GM21528 (cell line): Measurements from ENCODE around the gene ZSWIM5.
"Not testable (repeated sequence)": the region's sequence is repeated elsewhere in the genome, so short reads cannot be mapped to it uniquely, and the experiment has no call there.

Experiments used
- ATAC-seq: cut with Tn5 transposase; IDR thresholded peaks from one replicate; pipeline ENCODE4 v1.9.1; 2021; ENCODE audit warnings: mild to moderate bottlenecking, moderate library complexity; ENCODE audit not compliant: unreplicated experiment, low FRiP score

Gene ZSWIM5

DNA sequence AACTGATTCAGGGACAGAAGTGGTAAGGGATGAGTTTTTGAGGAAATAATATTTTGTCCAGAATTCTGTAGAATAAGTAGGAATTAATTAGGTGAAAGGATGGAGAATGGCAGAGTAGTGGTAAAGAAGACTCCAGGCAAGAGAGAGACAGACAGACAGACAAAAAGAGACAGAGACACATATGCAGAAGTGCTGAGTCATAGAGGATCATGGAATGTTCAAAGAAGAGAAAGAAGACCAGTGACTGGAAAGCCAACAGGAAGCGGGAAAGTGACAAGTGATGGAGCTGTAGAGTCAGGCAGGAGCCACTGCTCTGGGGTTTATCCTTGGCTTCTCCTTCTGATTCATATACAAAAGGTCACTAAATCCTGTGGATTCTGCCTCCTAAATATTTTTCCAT, 108.5 kb downstream of the ZSWIM5 start:
- no peak for ATAC-seq

DNA sequence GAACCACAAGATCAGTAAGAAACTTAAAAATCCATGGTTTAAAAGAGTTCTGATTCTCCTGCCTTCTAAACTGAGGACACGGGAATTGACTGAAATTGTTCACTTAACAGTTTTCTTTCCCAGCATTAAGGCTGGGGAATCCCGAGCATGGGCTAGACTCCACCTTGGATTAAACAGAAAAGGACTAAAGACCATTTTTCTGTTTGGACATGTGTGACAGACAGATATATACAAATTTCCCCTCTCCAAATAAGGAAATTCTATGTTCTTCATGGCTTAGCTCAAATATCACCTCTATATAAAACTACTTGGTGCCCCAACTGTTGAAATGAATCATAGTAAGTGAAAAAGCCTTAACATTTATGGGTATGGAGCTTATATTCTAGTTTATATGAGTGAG, 109.3 kb downstream of the ZSWIM5 start:
- ATAC-seq: no peak

DNA sequence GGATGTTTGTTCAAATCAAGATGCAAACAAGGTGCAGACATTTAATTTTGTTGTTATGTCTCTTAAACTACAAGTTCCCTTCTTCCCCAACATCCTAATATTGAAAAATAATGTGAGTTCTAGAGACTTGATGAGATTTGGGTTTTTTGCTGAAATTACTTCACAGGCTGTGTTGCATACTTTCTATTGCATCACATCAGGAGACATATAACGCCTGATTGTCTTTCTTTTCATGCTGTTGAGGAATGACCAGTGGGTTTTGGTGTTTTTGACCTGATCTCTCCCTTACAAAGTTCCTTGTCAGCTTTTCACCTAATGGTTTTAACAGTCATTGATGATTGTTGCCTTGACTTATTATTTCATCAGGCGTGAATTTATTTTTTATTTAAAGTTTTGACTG, 111.0 kb downstream of the ZSWIM5 start:
- ATAC-seq: no peak

DNA sequence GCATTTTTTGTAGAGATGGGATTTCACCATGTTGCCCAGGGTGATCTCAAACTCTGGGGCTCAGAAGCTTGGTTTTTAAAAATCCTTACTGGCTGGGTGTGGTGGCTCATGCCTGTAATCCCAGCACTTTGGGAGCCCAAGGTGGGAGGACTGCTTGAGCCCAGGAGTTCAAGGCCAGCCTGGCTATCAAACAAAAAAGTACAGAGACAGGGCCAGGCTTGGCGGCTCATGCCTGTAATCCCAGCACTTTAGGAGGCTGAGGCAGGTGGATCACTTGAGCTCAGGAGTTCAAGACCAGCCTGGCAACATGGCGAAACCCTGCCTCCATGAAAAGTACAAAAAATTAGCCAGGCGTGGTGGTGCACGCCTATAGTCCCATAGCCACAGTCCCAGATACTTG, 112.0 kb downstream of the ZSWIM5 start:
- not testable (repeated sequence) for ATAC-seq

DNA sequence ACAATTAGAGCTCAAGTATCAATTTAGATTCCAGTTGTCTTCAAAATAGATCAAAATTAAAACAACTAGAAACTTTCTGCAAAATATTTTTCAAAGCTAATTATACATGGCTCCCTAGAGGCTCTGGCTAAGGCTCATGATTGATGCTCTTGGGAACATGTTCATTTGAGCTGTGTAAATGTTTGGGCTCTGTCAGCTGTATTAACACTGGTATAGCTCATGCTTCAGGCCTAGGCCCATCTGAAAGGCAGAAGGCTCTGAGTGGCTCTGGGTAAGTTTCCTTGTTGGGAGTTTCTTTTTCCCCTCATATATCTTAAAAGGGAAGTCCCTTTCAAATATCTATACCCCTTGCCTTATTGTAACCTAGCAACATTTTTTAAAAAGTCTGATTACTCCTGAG, 113.1 kb downstream of the ZSWIM5 start:
- no peak for ATAC-seq

DNA sequence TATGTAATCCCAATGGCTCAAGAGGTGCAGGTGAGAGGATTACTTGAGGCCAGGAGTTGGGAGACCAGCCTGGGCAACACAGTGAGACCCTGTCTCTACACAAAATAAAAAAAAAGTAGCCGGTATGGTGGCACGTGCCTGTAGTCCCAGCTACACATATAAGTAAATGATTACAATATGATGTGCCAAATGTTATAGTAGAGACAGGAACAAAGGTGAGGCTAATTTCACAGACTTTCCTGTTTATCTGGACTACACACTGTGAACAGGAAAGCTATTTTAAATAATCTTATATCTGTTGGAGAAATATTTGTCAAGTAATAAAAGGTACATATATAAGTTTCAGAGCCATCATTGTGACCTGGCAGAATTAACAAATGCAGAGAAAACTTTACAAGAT, 116.7 kb downstream of the ZSWIM5 start:
- no peak for ATAC-seq

DNA sequence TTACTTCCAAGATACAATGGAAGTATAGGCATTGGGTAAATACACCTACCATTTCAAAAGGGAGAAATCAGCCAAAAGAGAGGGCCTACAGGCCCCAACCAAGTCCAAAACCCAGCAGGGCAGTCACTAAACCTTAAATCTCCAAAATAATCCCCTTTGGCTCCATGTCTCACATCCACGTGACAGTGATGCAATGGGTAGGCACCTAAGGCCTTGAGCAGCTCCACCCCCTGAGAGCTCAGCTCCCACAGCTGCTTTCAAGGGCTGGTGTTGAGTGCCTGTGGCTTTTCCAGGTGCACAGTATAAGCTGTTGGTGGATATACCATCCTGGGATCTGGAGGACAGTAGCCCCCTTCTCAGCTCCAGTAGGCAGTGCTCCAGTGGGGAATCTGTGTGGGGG, 121.8 kb downstream of the ZSWIM5 start:
- no peak for ATAC-seq

DNA sequence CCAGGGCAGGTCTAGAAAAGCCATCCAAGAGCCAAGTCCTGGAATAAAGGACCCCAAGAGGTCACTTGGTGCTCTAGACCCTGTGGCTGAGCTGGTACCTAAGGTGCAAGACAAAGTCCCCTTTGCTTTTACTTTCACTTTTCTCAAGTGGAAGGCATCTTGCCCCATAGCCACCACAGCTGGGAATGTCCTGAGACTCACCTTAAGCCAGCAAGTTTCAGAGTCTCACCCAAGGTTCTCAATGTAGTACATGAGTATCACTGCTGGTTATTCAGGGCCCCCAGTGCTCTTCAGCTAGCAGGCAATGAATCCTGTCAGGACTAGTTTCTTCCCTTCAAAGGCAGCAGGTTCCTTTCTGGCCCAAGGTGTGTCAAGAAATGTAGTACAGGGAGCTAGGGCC, 126.9 kb downstream of the ZSWIM5 start:
- no peak for ATAC-seq

DNA sequence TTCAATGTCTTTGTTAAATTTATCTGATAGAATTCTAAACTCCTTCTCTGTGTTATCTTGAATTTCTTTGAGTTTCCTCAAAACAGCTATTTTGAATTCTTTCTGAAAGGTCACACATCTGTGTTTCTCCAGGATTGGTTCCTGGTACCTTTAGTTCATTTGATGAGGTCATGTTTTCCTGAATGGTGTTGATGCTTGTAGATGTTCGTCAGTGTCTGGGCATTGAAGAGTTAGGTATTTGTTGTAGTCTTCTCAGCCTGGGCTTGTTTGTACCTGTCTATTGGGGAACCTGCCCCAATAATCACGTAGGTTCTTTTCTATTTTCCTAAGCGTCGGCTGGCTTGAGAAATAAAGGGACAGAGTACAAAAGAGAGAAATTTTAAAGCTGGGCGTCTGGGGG, 129.4 kb downstream of the ZSWIM5 start:
- not testable (repeated sequence) for ATAC-seq

DNA sequence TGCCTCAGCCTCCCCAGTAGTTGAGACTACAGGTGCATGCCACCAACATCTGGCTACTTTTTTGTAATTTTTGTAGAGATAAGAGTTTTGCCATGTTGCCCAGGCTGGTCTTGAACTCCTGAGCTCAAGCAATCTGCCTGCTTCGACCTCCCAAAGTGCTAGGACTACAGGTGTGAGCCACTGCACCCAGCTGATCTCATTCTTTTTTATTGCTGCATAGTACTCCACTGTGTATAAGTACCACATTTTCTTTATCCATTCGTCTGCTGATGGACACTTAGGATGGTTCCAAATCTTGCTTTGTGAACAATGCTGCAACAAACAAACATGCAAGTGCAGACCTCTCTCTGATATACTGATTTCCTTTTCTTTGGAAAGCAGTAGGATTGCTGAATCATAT, 134.8 kb downstream of the ZSWIM5 start:
- no peak for ATAC-seq

DNA sequence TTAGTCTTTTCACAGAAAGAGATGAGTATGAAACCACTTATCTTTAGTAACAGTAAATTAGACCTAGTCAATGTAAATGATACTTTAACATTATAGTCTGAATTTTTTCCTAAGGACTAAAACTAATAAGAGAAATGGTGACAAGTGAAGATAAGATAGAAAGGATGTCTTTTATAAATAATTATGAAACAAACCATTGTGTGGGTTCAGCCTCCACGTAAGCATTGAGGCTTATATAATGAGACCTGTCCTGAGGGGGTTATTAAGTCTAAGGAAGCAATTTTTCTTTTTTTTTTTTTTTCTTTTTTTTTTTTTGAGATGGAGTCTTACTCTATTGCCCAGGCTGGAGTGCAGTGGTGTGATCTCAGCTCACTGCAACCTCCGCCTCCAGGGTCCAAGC, 138.6 kb downstream of the ZSWIM5 start:
- no peak for ATAC-seq

DNA sequence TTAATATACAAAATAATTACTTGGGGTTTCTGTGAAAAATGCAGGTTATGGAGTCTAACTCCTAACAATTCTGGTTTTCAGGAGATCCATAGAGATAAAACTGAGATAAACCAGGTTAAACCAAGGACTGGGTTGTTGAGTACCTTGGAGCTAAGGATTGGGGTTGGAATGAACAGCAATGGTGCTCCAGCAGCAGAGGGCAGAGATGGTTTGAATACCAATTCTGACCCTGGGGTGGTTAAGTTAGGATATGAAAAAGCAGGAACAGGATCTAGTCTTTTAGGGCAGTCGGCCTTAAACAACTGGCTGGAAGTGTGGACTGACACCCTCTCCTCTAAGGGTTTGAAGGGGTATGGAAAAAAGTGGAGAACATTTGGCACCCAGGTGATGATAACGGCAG, 141.3 kb downstream of the ZSWIM5 start:
- no peak for ATAC-seq

DNA sequence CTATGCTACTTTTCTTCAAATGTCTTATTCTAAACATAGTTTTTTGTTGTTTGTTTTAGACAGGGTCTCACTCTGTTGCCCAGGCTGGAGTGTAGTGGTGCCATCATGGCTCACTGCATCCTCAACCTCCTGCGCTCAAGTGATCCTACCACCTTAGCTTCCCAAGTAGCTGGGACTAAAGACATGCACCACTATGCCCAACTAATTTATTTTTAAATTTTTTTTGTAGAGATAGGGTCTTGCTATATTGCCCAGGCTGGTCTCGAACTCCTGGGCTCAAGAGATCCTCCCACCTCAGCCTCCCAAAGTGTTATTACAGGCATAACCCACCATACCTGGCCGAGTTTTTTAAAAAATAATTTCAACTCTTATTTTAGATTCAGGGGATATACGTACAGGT, 143.9 kb downstream of the ZSWIM5 start:
- not testable (repeated sequence) for ATAC-seq

DNA sequence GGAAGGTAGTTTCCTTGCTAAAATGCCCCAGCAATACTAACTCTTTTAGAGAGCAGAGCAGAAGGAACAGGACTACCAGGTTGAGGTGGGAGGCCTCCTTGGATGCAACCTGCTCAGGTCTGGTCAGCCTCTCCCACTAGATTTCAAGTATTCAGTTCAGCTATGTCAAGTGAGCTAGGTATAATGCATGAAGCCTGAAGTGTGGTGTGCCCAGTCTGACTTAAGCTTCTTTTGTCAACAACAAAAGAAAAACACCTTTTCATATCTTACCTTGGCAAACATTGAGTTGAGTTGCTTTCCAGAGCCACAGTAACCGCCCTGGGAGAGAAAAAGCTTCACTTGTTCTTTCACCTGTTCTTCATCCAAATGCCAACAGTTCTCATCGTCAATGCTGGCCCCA, 146.6 kb downstream of the ZSWIM5 start:
- no peak for ATAC-seq

DNA sequence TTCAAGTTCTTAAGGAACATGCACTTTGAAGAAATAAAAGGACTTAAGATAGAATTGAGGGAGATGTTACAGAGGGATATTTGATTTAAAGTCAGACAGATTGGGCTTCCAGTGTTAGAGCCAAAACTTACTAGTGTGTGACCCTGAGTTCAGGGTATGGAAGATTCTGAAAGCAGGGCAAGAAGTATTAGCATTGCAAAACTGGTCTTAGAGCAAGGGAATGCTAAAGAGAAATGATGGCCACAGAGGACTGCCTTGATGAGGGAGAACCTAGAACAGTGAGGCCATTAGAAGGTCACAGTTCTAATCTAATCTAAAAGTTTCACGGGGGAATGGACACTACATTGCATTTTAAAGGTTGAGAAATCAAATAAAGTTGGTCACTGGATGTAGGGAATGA, 148.9 kb downstream of the ZSWIM5 start:
- ATAC-seq: no peak

DNA sequence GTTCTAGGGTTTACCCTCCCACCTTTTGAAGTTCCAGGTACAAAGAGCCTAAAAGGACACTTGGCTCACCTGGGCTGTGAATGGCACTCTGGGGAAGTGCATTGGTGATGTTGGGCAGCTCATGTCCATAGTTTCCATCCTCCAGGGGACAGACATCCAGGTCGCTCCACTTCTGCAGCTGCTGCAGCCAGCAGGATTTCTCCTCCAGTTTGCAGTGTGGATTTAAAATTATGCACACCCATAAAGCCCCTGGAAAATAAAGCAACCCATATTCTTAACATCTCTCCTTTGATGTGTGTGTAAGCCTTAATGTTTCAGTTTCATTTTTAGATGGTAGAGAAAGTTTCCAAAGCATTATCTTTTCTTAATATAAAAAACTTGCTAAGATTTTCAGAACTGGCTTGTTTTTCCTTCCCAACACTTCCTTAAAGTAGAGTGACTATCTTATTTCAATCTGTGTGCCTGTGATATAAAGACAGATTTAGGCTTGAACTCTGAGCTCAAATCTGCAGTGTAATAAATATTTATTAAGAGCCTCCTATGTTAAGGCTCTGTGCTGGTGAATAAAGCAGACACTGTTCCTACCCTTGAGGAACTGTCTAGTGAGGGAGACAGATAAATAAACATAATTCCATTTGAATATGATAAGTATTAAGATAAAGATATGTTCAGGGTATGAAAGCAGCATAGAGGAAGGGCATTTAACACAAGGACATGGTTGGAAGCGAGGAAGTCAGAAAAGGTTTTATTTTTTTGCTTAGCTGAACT, 155.2 kb downstream of the ZSWIM5 start:
- no peak for ATAC-seq

DNA sequence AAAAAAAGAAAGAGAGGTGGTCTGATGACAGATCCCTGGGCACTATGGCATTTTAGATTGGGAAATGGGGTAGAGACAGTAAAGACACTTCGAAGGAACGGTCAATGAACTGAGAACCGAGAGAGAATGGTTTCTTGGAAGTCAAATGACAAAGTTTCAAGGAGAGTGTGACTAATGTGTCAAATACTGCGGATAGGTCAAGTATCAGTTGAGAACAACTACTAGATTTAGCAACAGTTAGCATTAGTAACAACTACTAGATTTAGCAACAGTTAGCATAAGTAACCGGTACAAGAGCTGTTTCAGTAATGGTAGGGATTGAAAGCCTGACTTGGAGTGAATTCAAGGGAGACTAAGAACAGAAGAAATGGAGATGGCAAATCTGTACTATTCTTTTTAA, 159.4 kb downstream of the ZSWIM5 start:
- ATAC-seq: no peak

DNA sequence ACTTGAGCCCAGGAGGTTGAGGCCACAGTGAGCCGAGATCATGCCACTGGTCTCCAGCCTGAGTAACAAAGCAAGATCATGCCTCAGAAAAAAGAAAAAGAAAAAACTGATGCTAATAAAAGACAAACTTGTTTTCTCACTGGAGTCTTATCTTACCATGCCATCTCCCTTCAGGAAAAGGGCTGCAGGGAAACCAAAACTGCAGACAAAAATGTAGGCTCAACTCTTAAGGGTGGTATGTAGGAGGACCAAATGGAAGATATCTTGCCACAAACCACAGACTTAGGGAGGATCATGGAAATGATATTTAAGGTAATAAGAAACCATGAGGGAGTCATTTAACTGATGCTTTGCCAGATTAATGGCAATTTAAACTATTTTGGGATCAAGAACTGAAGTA, 161.5 kb downstream of the ZSWIM5 start:
- ATAC-seq: no peak

DNA sequence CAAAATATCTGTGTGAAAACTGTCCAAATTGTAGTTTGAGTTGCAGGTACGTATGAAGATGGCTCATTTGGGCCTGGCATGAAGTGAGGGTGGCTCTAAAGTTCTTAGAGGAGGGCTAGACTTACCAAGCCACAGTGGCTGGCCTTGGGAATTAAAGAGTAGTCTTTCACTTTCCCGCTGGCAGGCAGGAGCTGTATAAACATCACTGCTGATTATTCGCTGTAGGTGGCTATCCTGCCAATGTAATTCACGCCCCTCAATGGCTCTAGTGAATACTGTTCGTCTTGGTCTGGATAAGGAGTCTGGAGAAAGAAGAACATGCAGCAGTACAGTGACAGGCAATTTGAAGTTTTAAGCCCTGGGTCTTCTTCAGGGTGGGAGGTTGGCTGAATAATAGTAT, 163.3 kb downstream of the ZSWIM5 start:
- ATAC-seq: no peak

DNA sequence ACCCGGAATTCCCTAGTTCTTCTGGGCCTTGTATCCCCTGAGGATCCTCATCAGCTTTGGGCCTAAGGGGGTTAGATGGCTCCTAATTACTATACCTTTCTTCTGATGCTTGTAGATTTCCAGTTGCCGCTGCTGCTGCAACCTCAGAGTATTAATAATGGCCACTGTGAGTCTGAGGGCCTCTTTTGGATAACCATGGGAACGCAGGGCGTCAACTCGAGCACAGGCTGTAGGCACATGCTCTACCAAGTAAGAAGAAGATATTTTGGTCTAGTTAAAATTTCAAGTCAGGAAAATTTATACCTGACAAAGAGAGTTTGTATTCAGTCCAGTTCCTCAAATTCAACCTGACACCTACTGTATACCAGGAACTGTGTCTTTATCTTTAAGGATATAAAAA, 166.1 kb downstream of the ZSWIM5 start:
- ATAC-seq: no peak

DNA sequence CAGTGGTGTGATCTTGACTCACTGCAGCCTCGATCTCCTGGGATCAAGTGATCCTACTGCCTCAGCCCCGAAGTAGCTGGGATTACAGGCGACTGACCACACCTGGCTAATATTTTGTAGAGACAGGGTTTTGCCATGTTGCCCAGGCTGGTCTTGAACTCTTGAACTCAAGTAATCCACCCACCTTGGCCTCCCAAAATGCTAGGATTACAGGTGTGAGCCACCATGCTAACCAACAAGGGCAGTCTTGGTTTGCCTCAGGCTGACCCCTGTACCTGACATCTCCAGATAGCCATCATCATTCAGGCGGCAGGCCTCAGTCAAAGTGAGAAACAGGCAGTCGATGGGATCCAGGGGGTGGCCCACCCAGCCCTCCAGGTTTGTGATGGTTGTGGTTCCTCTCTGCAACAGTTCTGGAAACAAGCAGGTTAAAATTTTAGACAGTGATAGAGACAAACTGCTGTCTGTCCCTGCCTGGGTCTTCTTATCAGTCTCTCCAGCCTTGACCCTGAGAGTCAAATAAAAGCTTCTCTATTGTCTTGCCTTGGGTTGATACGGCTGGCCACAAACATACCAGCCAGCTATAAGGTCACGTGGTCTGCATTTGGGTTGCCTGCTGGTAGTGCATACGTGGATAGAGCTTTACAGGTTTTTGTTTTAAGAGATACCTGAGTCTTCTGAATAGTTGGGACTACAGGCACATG, 167.6 kb downstream of the ZSWIM5 start:
- no peak for ATAC-seq

DNA sequence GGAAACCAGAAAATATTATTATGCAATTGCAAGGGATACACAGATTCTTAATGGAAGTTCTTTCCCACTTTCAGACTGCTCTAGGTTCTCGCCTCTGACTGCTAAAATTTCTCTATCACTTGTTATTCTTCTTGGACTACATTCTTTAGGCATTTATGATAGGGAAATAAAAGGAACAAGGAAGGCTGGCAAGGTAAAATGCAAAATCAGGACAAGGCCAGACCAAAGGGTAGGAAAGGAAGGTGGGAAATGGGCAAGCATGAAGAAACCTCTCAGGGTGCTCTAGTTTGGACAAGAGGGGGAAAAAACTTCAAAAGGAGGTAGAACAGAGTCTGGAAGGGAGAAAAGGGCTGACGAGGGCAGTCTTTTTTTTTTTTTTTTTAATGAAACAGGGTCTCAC, 168.2 kb downstream of the ZSWIM5 start:
- ATAC-seq: no peak
